NB4 (cell line): ENCODE measurements around the gene DDX41.

Source experiments
- DNase-seq: peaks from one replicate; pipeline ENCODE4 v3.0.0; 2010; ENCODE audit warnings: low read depth
- H3K4me3 ChIP-seq: one replicate; pipeline ENCODE4 v1.5.1; 2011; ENCODE audit warnings: mild to moderate bottlenecking, low read depth, low read length, moderate library complexity
- MYC ChIP-seq: IDR thresholded peaks from 2 replicates; pipeline ENCODE4 v1.6.1; 2011; ENCODE audit warnings: low read depth, low read length
- POLR2A ChIP-seq: IDR thresholded peaks from 2 replicates; pipeline ENCODE4 v1.6.1; 2011; ENCODE audit warnings: mild to moderate bottlenecking; ENCODE audit not compliant: insufficient read length; ENCODE audit errors: extremely low read depth
- TF ChIP-seq, protein P1 (sequence below): IDR thresholded peaks from 2 replicates; pipeline ENCODE4 v1.6.1; 2011; ENCODE audit warnings: low read depth, low read length
- TF ChIP-seq, protein P2 (sequence below): IDR thresholded peaks from one replicate; pipeline ENCODE4 v1.5.1; 2012; ENCODE audit warnings: low read depth, low read length

The DDX41 gene

GRCh38 chr5:177476531-177477233 lies 40.1 kb downstream of the DDX41 start:
- DNase-seq, result no peak
- no peak overlapping the region for H3K4me3 ChIP-seq
- TF ChIP-seq, protein P1, sequence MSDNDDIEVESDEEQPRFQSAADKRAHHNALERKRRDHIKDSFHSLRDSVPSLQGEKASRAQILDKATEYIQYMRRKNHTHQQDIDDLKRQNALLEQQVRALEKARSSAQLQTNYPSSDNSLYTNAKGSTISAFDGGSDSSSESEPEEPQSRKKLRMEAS, result no peak
- TF ChIP-seq, protein P2, sequence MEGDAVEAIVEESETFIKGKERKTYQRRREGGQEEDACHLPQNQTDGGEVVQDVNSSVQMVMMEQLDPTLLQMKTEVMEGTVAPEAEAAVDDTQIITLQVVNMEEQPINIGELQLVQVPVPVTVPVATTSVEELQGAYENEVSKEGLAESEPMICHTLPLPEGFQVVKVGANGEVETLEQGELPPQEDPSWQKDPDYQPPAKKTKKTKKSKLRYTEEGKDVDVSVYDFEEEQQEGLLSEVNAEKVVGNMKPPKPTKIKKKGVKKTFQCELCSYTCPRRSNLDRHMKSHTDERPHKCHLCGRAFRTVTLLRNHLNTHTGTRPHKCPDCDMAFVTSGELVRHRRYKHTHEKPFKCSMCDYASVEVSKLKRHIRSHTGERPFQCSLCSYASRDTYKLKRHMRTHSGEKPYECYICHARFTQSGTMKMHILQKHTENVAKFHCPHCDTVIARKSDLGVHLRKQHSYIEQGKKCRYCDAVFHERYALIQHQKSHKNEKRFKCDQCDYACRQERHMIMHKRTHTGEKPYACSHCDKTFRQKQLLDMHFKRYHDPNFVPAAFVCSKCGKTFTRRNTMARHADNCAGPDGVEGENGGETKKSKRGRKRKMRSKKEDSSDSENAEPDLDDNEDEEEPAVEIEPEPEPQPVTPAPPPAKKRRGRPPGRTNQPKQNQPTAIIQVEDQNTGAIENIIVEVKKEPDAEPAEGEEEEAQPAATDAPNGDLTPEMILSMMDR, result no peak
- TF ChIP-seq MYC, result no peak
- TF ChIP-seq POLR2A, result no peak

DNA sequence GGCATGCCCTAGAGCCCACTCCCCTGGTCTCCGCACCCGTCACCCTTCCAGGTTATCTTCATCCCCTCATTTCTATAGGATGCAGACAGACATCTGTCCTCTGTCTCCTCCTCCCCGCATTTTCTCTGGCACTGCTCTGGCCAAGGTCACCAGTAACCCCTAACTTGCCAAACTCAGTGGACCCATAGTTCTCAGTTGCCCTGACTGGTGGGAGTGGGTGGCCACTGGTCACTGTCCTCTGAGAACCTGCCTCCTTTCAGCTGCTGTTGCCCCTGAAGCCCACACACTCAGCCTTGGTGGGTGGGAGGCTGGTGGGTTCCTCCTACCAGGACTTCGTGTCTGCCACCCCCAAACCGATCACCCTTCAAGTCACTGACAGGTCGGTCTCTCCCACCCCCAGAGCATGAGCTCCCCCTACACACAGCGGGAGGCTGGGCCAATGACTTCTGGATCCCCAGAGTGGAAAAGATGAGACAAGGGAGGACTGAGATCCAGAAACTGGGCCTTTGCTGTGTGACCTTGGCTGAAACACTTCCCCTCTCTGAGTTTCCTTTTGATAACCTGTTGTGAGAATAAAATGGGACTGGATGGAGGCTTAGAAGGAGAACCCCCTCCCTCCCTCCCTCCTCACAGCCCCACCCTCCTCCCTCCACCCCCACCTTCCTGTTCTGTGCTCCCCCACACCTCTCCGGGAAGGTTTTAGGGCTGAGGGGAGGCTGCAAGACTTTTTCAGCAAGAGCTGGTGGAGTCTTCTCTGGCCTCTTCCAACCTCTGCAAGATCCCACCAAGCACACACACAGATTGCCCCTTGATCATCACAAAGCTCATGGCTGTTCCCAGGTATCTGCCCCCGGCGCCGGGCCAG lies 41.0 kb downstream of the DDX41 start:
- no peak overlapping the region for H3K4me3 ChIP-seq
- TF ChIP-seq, protein P1, result no peak
- TF ChIP-seq, protein P2, result no peak
- TF ChIP-seq POLR2A (no peak), MYC (no peak)
- DNase-seq, result no peak

DNA sequence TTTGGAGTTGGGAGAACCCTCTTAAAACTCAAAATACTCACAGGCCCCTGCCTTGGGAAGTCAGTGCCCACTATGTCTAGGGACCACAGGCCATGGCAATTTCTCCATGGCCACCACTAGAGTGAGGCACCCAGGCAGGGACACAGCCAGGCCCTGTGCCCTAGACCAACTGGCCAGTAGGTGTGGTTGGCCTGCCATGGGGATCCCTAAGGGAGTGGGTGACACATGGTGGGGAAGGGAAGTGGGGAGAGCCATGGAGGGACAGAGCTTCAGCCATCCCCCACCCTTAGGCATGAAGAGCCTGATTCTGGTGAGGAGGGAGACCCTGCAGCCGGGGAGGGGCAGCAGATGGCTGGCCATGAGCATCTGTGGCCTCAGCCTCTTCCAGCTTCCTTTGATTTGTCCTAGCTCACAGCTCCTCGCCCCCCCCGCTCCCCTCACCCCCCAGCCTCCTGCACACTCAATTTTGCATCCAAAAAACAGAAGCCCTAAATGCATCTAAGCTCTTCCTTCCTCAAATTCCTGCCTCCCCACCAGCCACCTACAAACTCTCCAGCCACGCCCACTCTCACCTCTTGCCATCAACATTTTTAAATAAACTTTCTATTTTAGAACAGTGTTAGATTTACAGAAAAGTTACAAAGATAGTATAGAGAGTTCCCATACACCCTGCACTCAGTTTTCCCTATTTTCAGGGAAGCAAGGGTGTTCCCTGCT lies 41.8 kb downstream of the DDX41 start:
- H3K4me3 ChIP-seq, result no peak overlapping the region
- no peak for DNase-seq
- TF ChIP-seq MYC (no peak), POLR2A (no peak)
- TF ChIP-seq, protein P1, result no peak
- TF ChIP-seq, protein P2, result no peak

DNA sequence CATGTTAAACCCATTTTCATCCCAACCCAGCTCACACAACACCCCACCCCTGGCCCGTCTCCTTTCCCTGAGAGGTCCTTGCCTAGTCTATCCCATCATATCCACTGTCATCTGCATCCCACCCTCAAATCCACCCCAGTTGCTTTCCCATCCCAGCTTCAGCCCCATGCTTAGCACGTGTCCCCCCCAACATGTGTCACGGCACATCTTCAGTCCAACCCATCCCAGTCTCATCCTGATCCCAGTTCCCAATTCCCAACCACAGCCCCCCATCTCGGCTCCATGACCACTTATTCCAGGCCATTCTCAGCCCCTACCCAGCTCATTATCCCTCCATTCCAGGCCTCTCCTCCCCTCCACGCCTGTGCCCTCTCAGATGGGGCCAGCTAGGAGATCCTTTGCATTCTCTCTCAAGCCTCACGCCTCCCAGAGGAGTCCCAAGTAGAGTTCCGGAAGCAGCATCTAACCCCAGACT lies 42.7 kb downstream of the DDX41 start:
- DNase-seq, result no peak
- TF ChIP-seq, protein P2, result no peak
- no peak for TF ChIP-seq MYC
- H3K4me3 ChIP-seq, result no peak overlapping the region

- peak within 1 kb of the TSS; percentile 47 for H3K4me3 ChIP-seq
- TF ChIP-seq POLR2A (peak; percentile 22), MYC (no peak)
- peak; percentile 62 for DNase-seq
These were observed 43.2 kb downstream of the DDX41 start, which contains the start of gene DBN1 for GRCh38 chr5:177473443-177474001. TSS of gene DBN1 (minus strand) at chr5:177473634. CDS start at chr5:177473521, 113 bp downstream.
